Caco-2 (cell line): ENCODE measurements around the gene METTL26. TPM values are rescaled to one million over a fixed set of nuclear protein-coding genes. Genes with fewer than 3 reads are reported as not detected.

ENCODE experiments used
- BruUV-seq: library from RNA; stranded (reverse); fragments of 400-500 nt; replicated peaks from 2 replicates; lab custom pipeline; 2021; lab: Mats Ljungman, UMichigan
- CTCF ChIA-PET: fragments of 300-600 bp; sonication (Branson Sonifier 250); formaldehyde crosslinking; loops from one replicate; lab custom pipeline; 2022; ENCODE audit warnings: antibody characterized with exemption; lab: Charles Lee
- POLR2A ChIA-PET: fragments of 300-600 bp; sonication (Branson Sonifier 250); formaldehyde crosslinking; loops from one replicate; lab custom pipeline; 2022; ENCODE audit warnings: antibody characterized with exemption; lab: Charles Lee
- DNase-seq, 2 experiments: peaks; one replicate each; pipeline versions ENCODE4 v3.0.0 to v3.0.0-alpha.2; 2020 to 2022
- H3K27me3 ChIP-seq: replicated peaks from 2 replicates; pipeline ENCODE4 v1.6.0; 2011; ENCODE audit warnings: low read length; ENCODE audit not compliant: control insufficient read depth, insufficient read depth
- H3K36me3 ChIP-seq: 2 replicates; pipeline ENCODE4 v1.5.1; 2011; ENCODE audit warnings: low read length; ENCODE audit not compliant: control insufficient read depth, insufficient read depth
- H3K4me1 ChIP-seq: fragments of 250-450 bp; sonication (Bioruptor Pico); 2 replicates; pipeline ENCODE4 v1.5.1; 2020; ENCODE audit warnings: mild to moderate bottlenecking
- H3K4me3 ChIP-seq: 2 replicates; pipeline ENCODE4 v1.5.1; 2011; ENCODE audit warnings: low read depth, mild to moderate bottlenecking, control low read depth, low read length
- H3K9me3 ChIP-seq: fragments of 250-450 bp; sonication (Bioruptor Pico); 2 replicates; pipeline ENCODE4 v1.5.1; 2020; ENCODE audit warnings: mild to moderate bottlenecking, moderate library complexity
- H3K27ac Mint-ChIP-seq: one replicate; pipeline ENCODE4 v1.8.0; 2022; ENCODE audit warnings: mixed read lengths; ENCODE audit not compliant: unreplicated experiment
- H3K27me3 Mint-ChIP-seq: one replicate; pipeline ENCODE4 v1.8.0; 2022; ENCODE audit warnings: mixed read lengths; ENCODE audit not compliant: insufficient read depth, unreplicated experiment
- H3K36me3 Mint-ChIP-seq: one replicate; pipeline ENCODE4 v1.8.0; 2022; ENCODE audit warnings: mild to moderate bottlenecking, mixed read lengths; ENCODE audit not compliant: insufficient read depth, unreplicated experiment
- H3K4me1 Mint-ChIP-seq: one replicate; pipeline ENCODE4 v1.8.0; 2022; ENCODE audit warnings: low read depth, mixed read lengths; ENCODE audit not compliant: unreplicated experiment
- H3K4me3 Mint-ChIP-seq: one replicate; pipeline ENCODE4 v1.8.0; 2022; ENCODE audit warnings: mild to moderate bottlenecking, moderate library complexity, mixed read lengths; ENCODE audit not compliant: unreplicated experiment
- H3K9me3 Mint-ChIP-seq: one replicate; pipeline ENCODE4 v1.8.0; 2022; ENCODE audit warnings: mixed read lengths; ENCODE audit not compliant: unreplicated experiment
- intact Hi-C: fragments of 100-400 bp; cut with micrococcal nuclease; formaldehyde crosslinking; loops from one replicate; pipeline ENCODE4 v1.10.0; 2022; ENCODE audit not compliant: unreplicated experiment
- total RNA-seq: library from RNA; stranded (reverse); gene quantifications from 2 replicates; pipeline ENCODE4 v1.2.3, GENCODE V29; 2022
- TF ChIP-seq, protein P1 (sequence below), 2 experiments: fragments of 200-600 bp in 1 of 2; IDR thresholded peaks; 1 replicate in 1 of 2; 2 replicates in 1 of 2; pipeline versions ENCODE4 v1.5.1 to v1.8.0; 2011 to 2022; ENCODE audit warnings: antibody characterized with exemption in 1 of 2, control low read depth in 1 of 2, inconsistent platforms in 1 of 2, low read depth in 1 of 2, low read length in 1 of 2, mild to moderate bottlenecking in 1 of 2, moderate library complexity in 1 of 2; ENCODE audit not compliant: insufficient read depth in 1 of 2, severe bottlenecking in 1 of 2, unreplicated experiment in 1 of 2

METTL26 gene
- total RNA-seq, 1 experiment from 2014 or later = 67.4 TPM

DNA sequence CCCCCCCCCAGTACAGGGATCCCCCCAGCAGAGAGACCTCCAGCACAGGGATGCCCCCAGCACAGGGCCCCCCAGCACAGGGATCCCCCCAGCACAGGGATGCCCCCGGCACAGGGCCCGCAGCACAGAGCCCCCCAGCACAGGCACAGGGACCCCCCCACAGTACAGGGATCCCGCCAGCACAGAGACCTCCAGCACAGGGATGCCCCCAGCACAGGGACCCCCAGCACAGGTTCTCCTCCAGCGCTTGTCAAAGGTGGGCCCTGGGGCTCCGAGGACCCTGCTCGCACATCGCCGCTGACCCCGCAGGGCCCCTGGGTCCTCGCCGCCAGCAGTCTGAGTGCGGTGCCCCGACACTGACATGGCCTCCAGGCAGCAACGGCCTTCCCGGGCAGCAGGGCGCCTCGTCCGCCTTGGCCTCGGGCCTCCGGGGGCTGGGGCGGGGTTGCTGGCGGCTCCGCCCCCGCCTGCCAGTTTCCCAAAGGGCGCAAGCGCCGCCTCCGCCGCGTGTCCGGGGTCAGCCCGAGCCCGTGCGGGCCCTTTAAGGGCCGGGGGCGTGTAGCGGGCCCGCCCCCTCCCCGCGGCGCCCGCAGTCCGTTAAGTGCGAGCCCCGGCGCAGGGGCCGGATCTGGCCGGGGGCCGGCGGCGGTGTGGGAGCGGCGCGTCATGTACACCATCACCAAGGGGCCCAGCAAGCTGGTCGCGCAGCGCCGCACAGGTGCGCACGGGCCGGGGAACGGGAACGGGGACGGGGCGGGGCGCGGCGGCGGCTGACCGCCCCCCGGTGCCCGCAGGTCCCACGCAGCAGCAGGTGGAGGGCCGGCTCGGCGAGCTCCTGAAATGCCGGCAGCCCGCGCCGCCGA is 5.5 kb upstream of the METTL26 start, which contains the start of gene MCRIP2:
Gene MCRIP2, plus strand, starts transcription at position 503 of the 863 bp plus-strand sequence. Its CDS starts 164 bp downstream, at position 667.
- H3K9me3 ChIP-seq = no peaks in the 10 kb centered on the region
- no peaks in the 10 kb centered on the region for H3K4me1 Mint-ChIP-seq
- H3K9me3 Mint-ChIP-seq = no peaks in the 10 kb centered on the region
- BruUV-seq = no TSS peak
- peaks cover 22% of the 10 kb centered on the region for H3K36me3 Mint-ChIP-seq
- no peaks in the 10 kb centered on the region for H3K36me3 ChIP-seq
- peak within 1 kb of the TSS; percentile 75 for H3K4me3 Mint-ChIP-seq
- H3K27me3 ChIP-seq = no peaks in the 10 kb centered on the region
- no peak within 1 kb of the TSS for H3K27ac Mint-ChIP-seq
- H3K4me3 ChIP-seq = peak within 1 kb of the TSS; percentile 85
- ChIA-PET POLR2A (no interaction called here), CTCF (interaction anchor here (0.6 kb wide), 1 partner anchor 48 kb away, joined by 3 read pairs; no protein-coding TSS in a partner anchor)
- peak; percentile 87 to 92 for DNase-seq
- TF ChIP-seq, protein P1, sequence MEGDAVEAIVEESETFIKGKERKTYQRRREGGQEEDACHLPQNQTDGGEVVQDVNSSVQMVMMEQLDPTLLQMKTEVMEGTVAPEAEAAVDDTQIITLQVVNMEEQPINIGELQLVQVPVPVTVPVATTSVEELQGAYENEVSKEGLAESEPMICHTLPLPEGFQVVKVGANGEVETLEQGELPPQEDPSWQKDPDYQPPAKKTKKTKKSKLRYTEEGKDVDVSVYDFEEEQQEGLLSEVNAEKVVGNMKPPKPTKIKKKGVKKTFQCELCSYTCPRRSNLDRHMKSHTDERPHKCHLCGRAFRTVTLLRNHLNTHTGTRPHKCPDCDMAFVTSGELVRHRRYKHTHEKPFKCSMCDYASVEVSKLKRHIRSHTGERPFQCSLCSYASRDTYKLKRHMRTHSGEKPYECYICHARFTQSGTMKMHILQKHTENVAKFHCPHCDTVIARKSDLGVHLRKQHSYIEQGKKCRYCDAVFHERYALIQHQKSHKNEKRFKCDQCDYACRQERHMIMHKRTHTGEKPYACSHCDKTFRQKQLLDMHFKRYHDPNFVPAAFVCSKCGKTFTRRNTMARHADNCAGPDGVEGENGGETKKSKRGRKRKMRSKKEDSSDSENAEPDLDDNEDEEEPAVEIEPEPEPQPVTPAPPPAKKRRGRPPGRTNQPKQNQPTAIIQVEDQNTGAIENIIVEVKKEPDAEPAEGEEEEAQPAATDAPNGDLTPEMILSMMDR (IDR thresholded peaks at IDR 0.05; ENCODE audit: insufficient read depth in 1 of 2, low read depth in 1 of 2, low read length in 1 of 2, severe bottlenecking in 1 of 2, unreplicated experiment in 1 of 2) = no peak
- H3K4me1 ChIP-seq = peaks cover 8% of the 10 kb centered on the region
- H3K27me3 Mint-ChIP-seq = no peaks in the 10 kb centered on the region
- intact Hi-C loops = no loop called here

GRCh38 chr16:640614-641013 is 4.5 kb upstream of the METTL26 start:
- H3K27me3 ChIP-seq = no peaks in the 10 kb centered on the region
- H3K4me1 ChIP-seq = peaks cover 8% of the 10 kb centered on the region
- H3K36me3 ChIP-seq = no peaks in the 10 kb centered on the region
- BruUV-seq = no TSS peak
- TF ChIP-seq, protein P1 (IDR thresholded peaks at IDR 0.05; ENCODE audit: insufficient read depth in 1 of 2, low read depth in 1 of 2, low read length in 1 of 2, severe bottlenecking in 1 of 2, unreplicated experiment in 1 of 2) = no peak
- no peak for DNase-seq
- POLR2A ChIA-PET = no interaction called here
- Mint-ChIP-seq H3K36me3 (peaks cover 24% of the 10 kb centered on the region), H3K4me3 (peak overlapping the region; percentile 47), H3K9me3 (no peaks in the 10 kb centered on the region), H3K27me3 (no peaks in the 10 kb centered on the region), H3K4me1 (no peaks in the 10 kb centered on the region), H3K27ac (no peak overlapping the region)
- peak overlapping the region; percentile 85 for H3K4me3 ChIP-seq
- intact Hi-C loops = no loop called here
- H3K9me3 ChIP-seq = no peaks in the 10 kb centered on the region
- CTCF ChIA-PET = no interaction called here

DNA sequence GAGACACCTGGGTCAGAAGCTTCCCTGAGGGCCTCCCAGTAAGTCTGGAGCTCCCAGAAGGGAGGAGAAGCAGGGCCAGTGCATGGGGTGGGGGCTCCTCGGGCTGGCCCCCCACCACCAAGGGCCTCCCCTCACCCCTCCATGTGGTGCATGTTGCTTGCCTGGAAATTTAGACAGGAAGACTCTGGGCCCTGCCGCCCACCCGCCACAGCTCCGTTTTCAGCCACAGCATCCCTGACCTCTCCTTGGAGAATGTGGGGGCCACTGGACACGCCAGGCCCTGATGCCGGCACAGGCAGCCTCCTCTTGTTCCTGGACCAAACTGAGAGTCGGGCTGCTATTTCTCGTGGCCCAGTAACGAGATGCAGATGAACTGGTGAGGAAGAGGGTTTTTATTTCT is 2.7 kb upstream of the METTL26 start:
- Mint-ChIP-seq H3K4me3 (no peak overlapping the region), H3K27ac (no peak overlapping the region), H3K36me3 (peaks cover 14% of the 10 kb centered on the region), H3K4me1 (no peaks in the 10 kb centered on the region), H3K27me3 (no peaks in the 10 kb centered on the region), H3K9me3 (no peaks in the 10 kb centered on the region)
- no peak for DNase-seq
- Histone ChIP-seq H3K36me3 (no peaks in the 10 kb centered on the region), H3K27me3 (no peaks in the 10 kb centered on the region), H3K4me1 (peaks cover 15% of the 10 kb centered on the region), H3K4me3 (no peak overlapping the region), H3K9me3 (no peaks in the 10 kb centered on the region)
- TF ChIP-seq, protein P1 (IDR thresholded peaks at IDR 0.05; ENCODE audit: insufficient read depth in 1 of 2, low read depth in 1 of 2, low read length in 1 of 2, severe bottlenecking in 1 of 2, unreplicated experiment in 1 of 2) = no peak
- POLR2A ChIA-PET = no interaction called here
- no TSS peak for BruUV-seq
- intact Hi-C loops = no loop called here
- CTCF ChIA-PET = no interaction called here
